Activated T-cell treated with anti-CD3 and anti-CD28 coated beads, Interleukin-2, amount 50 U/mL, for 72 hours (primary cell): ENCODE measurements around the gene MAP4K2. TPM values are rescaled to one million over a fixed set of nuclear protein-coding genes. Genes with fewer than 3 reads are reported as not detected.
A peak's percentile ranks its signal among the peaks of the same experiment; 100 is the strongest.

Source experiments
- ATAC-seq, 2 donors: fragments of 150-1000 bp; cut with Tn5 transposase; replicated peaks in 1 of 2; 2 replicates each; pipeline ENCODE4 v1.10.0; 2021; ENCODE audit warnings: moderate library complexity in 2 of 2, mild to moderate bottlenecking in 1 of 2
- DNase-seq, 2 donors: peaks; one replicate each; pipeline ENCODE4 v3.0.0; 2021 to 2022; ENCODE audit warnings: mixed read lengths in 1 of 2
- H3K27ac Mint-ChIP-seq: one replicate; pipeline ENCODE4 v1.8.0; 2022; ENCODE audit warnings: mild to moderate bottlenecking, moderate library complexity, mixed read lengths
- H3K27me3 Mint-ChIP-seq: one replicate; pipeline ENCODE4 v1.8.0; 2022; ENCODE audit warnings: low read depth, mixed read lengths
- H3K36me3 Mint-ChIP-seq, 2 donors: one replicate each; pipeline ENCODE4 v1.8.0; 2022; ENCODE audit warnings: mixed read lengths in 2 of 2, mild to moderate bottlenecking in 1 of 2; ENCODE audit not compliant: insufficient read depth in 2 of 2
- H3K4me1 Mint-ChIP-seq: one replicate; pipeline ENCODE4 v1.8.0; 2022; ENCODE audit warnings: low read depth, mixed read lengths
- H3K4me3 Mint-ChIP-seq, 2 donors: one replicate each; pipeline ENCODE4 v1.8.0; 2022; ENCODE audit warnings: mild to moderate bottlenecking in 2 of 2, mixed read lengths in 2 of 2, moderate library complexity in 2 of 2
- H3K9me3 Mint-ChIP-seq, 2 donors: one replicate each; pipeline ENCODE4 v1.8.0; 2022; ENCODE audit warnings: mixed read lengths in 2 of 2
- total RNA-seq, 2 donors: library from RNA; stranded (reverse); gene quantifications; one replicate each; pipeline ENCODE4 v1.2.3, GENCODE V29; 2022

MAP4K2 gene
- total RNA-seq, 2 donors from 2014 or later = 74.7 to 84.5 TPM

DNA sequence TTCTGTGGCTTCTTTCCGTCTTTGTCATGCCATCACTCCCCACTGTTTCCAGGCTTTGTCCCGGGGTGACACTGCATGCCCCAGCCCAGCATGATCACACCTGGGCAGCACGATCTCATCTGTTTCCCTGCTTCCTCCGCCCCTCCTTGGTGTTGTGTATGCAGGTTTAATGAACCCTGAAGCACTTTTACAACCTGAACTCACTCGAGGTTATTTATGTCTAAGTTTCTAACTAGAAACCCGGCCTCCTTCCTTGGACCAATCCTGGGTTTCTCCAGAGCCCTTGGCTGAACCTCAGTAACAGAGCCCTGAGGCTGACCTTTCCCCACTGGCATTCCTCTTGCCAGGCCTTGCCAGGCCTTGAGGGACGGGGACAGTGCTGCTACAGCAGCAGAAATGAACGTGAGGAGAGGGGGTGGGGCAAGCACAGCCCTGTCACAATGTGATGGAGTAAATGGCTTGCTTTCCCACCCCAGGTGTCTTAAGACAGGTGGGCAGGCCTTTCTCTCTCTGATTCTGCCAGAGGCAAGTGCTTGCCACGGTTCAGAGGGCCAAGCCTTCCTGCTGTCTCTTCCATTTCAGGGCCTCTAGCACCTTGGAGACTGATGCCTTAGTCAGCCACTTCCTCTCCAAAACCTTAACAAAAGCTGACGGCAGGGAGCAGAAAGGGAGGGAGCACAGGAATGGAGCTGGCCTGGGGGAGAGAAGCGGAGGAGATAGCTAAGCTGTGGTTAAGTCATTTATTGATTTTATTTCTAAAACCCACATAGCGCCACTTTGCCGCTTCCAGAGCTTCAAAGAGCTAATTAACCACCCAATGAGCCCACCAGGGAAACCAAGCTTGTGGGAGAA, 40.1 kb downstream of the MAP4K2 start:
- Mint-ChIP-seq H3K4me1 (peaks cover 69% of the 10 kb centered on the region), H3K9me3 (no peaks in the 10 kb centered on the region), H3K4me3 (peak overlapping the region; percentile 78 to 83), H3K27me3 (no peaks in the 10 kb centered on the region), H3K27ac (peak overlapping the region; percentile 49), H3K36me3 (peaks cover 10 to 27% of the 10 kb centered on the region in 2 donors)
- peak in 1 of 2 donors; percentile 8 for ATAC-seq
- DNase-seq = peak in 1 of 2 donors; percentile 6

- H3K4me3 Mint-ChIP-seq = no peak overlapping the region
- ATAC-seq = no peak
Observed at GRCh38 chr11:64762277-64762673, 40.7 kb downstream of the MAP4K2 start.

GRCh38 chr11:64760759-64761420, 42.1 kb downstream of the MAP4K2 start:
- H3K36me3 Mint-ChIP-seq = peaks cover 5 to 15% of the 10 kb centered on the region in 2 donors
- no peaks in the 10 kb centered on the region for H3K9me3 Mint-ChIP-seq
- DNase-seq = peak in 1 of 2 donors; percentile 2
- no peak overlapping the region for H3K4me3 Mint-ChIP-seq
- no peak for ATAC-seq
- peaks cover 52% of the 10 kb centered on the region for H3K4me1 Mint-ChIP-seq
- peak overlapping the region; percentile 53 for H3K27ac Mint-ChIP-seq
- H3K27me3 Mint-ChIP-seq = no peaks in the 10 kb centered on the region

More at GRCh38 chr11:64762277-64762673, 40.7 kb downstream of the MAP4K2 start:
- no peaks in the 10 kb centered on the region for H3K9me3 Mint-ChIP-seq
- peaks cover 6 to 21% of the 10 kb centered on the region in 2 donors for H3K36me3 Mint-ChIP-seq
- H3K27me3 Mint-ChIP-seq = no peaks in the 10 kb centered on the region
- H3K4me1 Mint-ChIP-seq = peaks cover 63% of the 10 kb centered on the region
- no peak for DNase-seq
- peak overlapping the region; percentile 49 for H3K27ac Mint-ChIP-seq

GRCh38 chr11:64759722-64760719, 43.0 kb downstream of the MAP4K2 start, which contains the start of gene PYGM:
TSS of gene PYGM (minus strand) at chr11:64759974. CDS start at chr11:64759898, 76 bp downstream.
- no peaks in the 10 kb centered on the region for H3K27me3 Mint-ChIP-seq
- peaks cover 4 to 12% of the 10 kb centered on the region in 2 donors for H3K36me3 Mint-ChIP-seq
- H3K4me3 Mint-ChIP-seq = peak within 1 kb of the TSS in 1 of 2 donors; percentile 20
- peak within 1 kb of the TSS; percentile 53 for H3K27ac Mint-ChIP-seq
- no peaks in the 10 kb centered on the region for H3K9me3 Mint-ChIP-seq
- peaks cover 45% of the 10 kb centered on the region for H3K4me1 Mint-ChIP-seq
- ATAC-seq (peak; percentile 6 to 11), DNase-seq (no peak)

GRCh38 chr11:64759131-64759721, 43.8 kb downstream of the MAP4K2 start:
- DNase-seq = no peak
- H3K9me3 Mint-ChIP-seq = no peaks in the 10 kb centered on the region
- H3K27me3 Mint-ChIP-seq = no peaks in the 10 kb centered on the region
- H3K4me3 Mint-ChIP-seq = no peak overlapping the region
- no peak for ATAC-seq
- peaks cover 37% of the 10 kb centered on the region for H3K4me1 Mint-ChIP-seq
- H3K36me3 Mint-ChIP-seq = peaks cover 0 to 5% of the 10 kb centered on the region in 2 donors
- no peak overlapping the region for H3K27ac Mint-ChIP-seq

GRCh38 chr11:64758330-64759079, 44.5 kb downstream of the MAP4K2 start:
- ATAC-seq (no peak), DNase-seq (no peak)
- Mint-ChIP-seq H3K4me3 (no peak overlapping the region), H3K9me3 (no peaks in the 10 kb centered on the region), H3K27me3 (no peaks in the 10 kb centered on the region), H3K4me1 (peaks cover 30% of the 10 kb centered on the region), H3K36me3 (peaks cover 0 to 2% of the 10 kb centered on the region in 2 donors), H3K27ac (no peak overlapping the region)

GRCh38 chr11:64757549-64758329, 45.3 kb downstream of the MAP4K2 start:
- DNase-seq (no peak), ATAC-seq (no peak)
- Mint-ChIP-seq H3K4me3 (no peak overlapping the region), H3K9me3 (no peaks in the 10 kb centered on the region), H3K27me3 (no peaks in the 10 kb centered on the region), H3K4me1 (peaks cover 22% of the 10 kb centered on the region), H3K27ac (no peak overlapping the region), H3K36me3 (peaks cover 0 to 1% of the 10 kb centered on the region in 2 donors)

DNA sequence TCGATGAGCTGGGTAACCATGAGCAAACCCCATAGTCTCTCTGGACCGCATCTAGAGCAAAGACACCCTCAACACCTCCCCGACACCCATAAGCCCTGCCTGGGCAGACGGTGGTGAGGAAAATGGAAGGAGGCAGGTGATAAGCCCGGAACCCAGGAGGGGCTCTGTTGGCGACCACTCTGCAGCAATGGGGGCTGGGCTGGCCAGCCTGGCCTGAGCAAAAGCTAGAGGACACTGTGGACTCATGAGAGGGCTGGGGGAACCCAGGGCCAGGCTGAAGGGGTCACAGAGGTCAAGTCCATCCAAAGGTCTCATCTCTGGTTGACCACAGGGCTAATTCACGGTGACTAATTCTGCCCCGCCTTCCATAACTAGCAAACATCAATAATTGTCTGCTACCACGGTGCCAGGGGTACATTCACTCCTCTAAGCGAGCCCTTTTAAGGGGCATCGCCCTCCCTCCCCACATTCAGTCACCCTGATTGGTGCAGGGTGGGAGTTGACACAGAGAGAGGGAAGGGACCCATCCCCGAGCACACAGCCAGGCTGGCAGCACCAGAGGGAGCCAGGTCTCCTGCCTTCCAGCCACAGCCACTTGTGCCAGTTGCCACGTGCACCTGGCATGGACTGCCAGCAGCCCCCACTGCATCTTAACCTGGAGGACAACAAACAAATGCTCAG, 47.2 kb downstream of the MAP4K2 start:
- Mint-ChIP-seq H3K4me3 (no peak overlapping the region), H3K27ac (no peak overlapping the region), H3K27me3 (no peaks in the 10 kb centered on the region), H3K4me1 (peaks cover 3% of the 10 kb centered on the region), H3K9me3 (no peaks in the 10 kb centered on the region), H3K36me3 (peaks cover 0 to 2% of the 10 kb centered on the region in 2 donors)
- DNase-seq (no peak), ATAC-seq (no peak)

- no peak for ATAC-seq
- no peaks in the 10 kb centered on the region for H3K9me3 Mint-ChIP-seq
- no peaks in the 10 kb centered on the region for H3K27me3 Mint-ChIP-seq
- no peak for DNase-seq
- no peak overlapping the region for H3K27ac Mint-ChIP-seq
- H3K4me3 Mint-ChIP-seq = no peak overlapping the region
- H3K36me3 Mint-ChIP-seq = peaks cover 0 to 2% of the 10 kb centered on the region in 2 donors
- H3K4me1 Mint-ChIP-seq = no peaks in the 10 kb centered on the region
Observed at GRCh38 chr11:64754919-64755662, 47.9 kb downstream of the MAP4K2 start.

GRCh38 chr11:64754124-64754918, 48.7 kb downstream of the MAP4K2 start:
- no peak overlapping the region for H3K4me3 Mint-ChIP-seq
- ATAC-seq (no peak), DNase-seq (no peak)
- no peak overlapping the region for H3K27ac Mint-ChIP-seq
- peaks cover 0 to 2% of the 10 kb centered on the region in 2 donors for H3K36me3 Mint-ChIP-seq
- no peaks in the 10 kb centered on the region for H3K9me3 Mint-ChIP-seq
- no peaks in the 10 kb centered on the region for H3K4me1 Mint-ChIP-seq
- H3K27me3 Mint-ChIP-seq = no peaks in the 10 kb centered on the region
